Activated CD4-positive, alpha-beta T cell treated with anti-CD3 and anti-CD28 coated beads, Interleukin-2, Interleukin-4, amounts not matched to agents 100 ng/mL and 50 ng/mL, durations not matched to agents 16 hours and 8 hours (primary cell): Measurements from ENCODE around the gene DHX16.
A peak's percentile ranks its signal among the peaks of the same experiment; 100 is the strongest.

Source experiments
- DNase-seq: peaks from one replicate; pipeline ENCODE4 v3.0.0-alpha.2; 2020; ENCODE audit warnings: low spot score

The DHX16 gene

GRCh38 chr6:30691208-30691847 is 18.5 kb upstream of the DHX16 start:
- DNase-seq = no peak

- peak; percentile 77 for DNase-seq
These were observed 17.8 kb upstream of the DHX16 start, which contains the start of gene NRM for GRCh38 chr6:30690403-30691207. Gene NRM, minus strand, starts transcription at chr6:30690984. Its CDS starts 10 bp downstream, at chr6:30690974.

- no peak for DNase-seq
These were observed 17.2 kb upstream of the DHX16 start for GRCh38 chr6:30689985-30690384.

DNA sequence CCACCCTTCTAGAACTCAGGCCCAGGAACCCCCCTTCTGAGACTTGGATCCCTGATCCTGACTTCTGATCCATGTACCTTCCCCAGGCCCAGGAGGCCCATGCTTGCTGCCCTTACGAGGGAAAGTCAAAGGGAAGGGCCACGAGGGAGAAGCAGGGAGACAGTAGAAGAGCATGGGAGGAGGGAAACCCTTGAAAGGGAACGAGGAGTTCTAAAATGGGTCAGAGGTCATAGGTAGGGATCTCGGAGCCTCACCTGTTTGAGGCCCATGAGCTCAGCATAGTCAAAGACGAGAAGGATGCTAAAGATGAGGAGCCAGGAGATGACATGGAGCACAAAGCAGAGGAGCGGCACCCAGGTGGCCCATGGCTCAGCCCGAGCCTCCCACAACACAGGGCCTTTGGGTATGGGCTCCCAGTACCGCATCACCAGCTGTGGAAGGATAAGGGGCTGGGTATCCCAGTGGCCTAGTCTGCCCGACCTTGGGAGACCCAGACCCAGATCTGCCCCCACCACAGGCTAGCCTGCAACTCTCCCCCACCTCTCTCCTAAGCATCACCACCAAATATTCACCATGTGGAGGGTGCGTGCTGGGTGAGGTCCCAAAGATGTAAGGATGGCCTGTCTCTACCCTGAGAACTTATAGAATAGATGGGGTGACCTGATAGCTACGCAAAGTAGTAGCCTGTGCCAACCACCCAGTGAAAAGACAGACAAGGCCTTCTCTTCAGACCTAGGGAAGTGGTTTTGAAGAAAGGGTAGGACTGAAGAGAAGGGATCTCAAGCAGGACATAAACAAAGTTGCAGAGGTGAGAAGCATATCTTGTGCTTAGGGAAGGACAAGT is 16.4 kb upstream of the DHX16 start:
- DNase-seq = no peak

DNA sequence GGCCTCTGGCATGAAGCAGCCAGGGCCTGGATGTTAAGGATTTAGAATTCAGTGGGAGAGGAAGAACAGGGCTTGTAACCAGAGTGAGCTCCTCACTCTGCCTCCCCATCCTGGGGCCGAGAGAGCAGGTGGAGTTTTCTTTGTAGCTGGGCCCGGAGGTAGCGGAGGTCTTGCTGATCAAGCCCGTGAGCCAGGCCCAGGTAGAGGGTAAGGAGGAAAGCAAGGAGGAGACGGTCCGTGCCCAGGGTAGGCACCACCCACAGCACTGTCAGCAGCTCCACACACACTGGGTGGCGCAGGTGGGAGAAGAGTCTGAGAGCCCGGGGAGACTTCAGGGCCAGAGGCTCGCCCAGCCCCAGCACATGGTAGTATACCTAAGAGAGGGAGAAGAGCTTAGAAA is 15.8 kb upstream of the DHX16 start:
- no peak for DNase-seq

DNA sequence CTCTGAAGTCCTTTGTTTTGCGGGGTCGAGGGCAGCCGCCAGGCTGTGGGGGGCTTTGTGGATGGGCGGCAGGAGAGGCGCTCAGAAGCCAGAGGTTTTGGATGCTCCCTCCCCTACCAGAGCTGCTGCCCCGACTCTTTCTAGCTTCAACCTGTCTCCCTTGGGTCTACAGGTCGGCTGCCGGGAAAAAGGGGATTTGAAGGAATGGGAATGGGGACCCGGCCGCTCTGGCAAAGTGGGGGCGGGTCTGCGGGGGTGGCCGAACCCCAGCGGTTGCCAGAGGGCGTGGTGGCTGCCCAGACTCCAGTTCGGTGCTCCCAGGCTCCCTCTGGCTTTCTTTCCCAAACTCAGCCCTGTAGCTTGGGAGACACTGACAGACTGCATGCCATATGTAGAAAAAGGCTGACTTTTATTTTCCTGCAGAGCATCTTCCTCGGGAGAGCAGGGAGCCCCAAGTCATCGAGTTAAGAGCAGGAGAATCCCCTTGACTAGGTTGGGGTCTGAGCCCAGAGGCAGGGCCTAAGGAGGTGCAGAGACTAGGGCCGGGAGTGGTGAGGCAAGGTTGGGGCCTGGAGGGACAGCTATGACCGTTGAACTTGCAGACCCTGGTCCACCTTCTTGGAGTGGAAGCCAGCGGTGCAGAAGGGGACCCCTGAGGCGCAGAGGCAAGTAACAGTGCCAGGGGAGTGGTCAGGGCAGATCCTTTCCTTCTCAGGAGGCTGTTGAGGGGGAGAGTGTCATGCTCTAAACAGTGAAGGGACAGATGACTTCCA is 15.0 kb upstream of the DHX16 start:
- no peak for DNase-seq

GRCh38 chr6:30686908-30687658 is 14.3 kb upstream of the DHX16 start:
- DNase-seq = peak; percentile 83

GRCh38 chr6:30686009-30686907 is 13.5 kb upstream of the DHX16 start, which contains the start of gene PPP1R18:
Gene PPP1R18, minus strand, starts transcription at chr6:30686645. Its CDS starts 627 bp downstream, at chr6:30686018.
- peak; percentile 68 for DNase-seq

GRCh38 chr6:30685157-30686008 is 12.6 kb upstream of the DHX16 start:
- peak; percentile 46 for DNase-seq

DNA sequence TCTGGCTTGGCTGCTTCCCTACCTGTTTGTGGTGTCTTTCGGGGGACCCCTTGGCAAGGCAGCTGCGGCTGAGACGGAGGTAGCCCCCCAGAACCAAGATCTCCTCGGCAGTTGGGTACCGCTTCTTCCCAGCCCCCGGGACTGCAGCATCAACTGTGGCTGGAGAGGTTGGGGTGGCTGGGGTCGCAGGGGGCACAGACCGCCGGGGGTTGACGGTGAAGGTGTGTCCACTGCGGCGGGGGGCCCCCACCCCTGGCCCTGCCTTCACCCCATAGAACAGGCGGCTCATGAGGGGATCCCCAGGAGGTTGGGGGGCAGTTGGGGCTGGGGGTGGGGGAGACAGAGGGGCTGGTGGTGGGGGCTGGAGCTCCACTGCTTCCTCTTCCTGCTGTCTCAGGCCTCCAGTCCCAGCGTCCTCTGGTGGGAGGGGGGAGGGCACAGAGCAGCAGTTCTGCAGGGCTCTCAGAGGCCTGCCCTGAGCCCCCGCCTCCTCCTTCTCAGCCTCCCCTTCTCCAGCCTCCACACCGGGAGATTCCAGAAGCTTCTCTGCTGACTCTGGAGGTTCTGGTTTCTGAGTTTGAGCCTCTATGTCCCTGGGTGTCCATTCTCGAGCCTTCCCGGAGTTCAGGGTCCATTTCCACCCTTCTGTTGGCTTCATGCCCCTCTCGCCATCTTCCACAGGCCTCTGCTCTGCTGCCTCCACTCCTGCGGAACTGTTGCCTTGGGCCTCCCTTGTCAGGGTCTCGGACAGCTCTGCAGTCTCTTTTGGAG is 11.8 kb upstream of the DHX16 start:
- peak; percentile 74 for DNase-seq

- DNase-seq = no peak
These were observed 11.2 kb upstream of the DHX16 start for GRCh38 chr6:30683980-30684338.

DNA sequence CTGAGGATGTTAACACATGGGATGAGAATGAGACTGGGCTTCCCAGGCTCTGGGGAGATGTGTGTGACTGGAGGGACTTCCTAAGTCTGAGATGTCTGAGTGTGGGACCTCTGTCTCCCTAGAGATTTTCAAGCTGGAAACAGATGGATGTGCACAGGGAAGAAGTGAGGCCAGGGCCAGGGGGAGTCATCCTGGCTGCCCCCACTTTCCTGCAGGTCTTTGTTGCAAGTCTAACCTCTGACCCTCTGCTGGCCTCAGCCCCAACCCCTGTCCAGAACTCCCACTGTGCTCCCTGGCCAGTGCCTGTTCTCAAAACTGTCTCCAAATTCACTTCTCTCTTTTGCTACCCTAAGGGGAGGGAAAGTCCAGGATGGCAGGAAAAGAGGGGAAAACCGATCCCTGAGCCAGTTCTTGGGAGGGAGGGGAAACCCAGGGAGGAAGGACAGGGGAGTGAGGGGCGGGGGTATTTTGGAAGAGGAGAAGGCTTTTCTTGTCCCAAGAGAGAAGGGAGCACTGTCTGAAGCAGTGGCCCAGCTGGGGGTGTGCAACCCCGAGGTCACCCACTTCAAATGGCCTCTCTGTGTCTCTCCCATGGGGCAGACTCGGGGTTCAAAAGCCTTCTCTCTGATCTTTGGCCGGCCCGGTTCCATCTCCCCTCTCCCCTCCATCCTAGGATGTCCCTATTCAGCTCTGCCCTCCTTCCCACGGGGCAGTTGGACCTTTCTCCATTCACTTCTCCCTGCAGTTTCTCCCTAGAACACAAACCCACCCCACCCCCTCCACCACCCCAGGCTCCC is 10.6 kb upstream of the DHX16 start:
- no peak for DNase-seq

DNA sequence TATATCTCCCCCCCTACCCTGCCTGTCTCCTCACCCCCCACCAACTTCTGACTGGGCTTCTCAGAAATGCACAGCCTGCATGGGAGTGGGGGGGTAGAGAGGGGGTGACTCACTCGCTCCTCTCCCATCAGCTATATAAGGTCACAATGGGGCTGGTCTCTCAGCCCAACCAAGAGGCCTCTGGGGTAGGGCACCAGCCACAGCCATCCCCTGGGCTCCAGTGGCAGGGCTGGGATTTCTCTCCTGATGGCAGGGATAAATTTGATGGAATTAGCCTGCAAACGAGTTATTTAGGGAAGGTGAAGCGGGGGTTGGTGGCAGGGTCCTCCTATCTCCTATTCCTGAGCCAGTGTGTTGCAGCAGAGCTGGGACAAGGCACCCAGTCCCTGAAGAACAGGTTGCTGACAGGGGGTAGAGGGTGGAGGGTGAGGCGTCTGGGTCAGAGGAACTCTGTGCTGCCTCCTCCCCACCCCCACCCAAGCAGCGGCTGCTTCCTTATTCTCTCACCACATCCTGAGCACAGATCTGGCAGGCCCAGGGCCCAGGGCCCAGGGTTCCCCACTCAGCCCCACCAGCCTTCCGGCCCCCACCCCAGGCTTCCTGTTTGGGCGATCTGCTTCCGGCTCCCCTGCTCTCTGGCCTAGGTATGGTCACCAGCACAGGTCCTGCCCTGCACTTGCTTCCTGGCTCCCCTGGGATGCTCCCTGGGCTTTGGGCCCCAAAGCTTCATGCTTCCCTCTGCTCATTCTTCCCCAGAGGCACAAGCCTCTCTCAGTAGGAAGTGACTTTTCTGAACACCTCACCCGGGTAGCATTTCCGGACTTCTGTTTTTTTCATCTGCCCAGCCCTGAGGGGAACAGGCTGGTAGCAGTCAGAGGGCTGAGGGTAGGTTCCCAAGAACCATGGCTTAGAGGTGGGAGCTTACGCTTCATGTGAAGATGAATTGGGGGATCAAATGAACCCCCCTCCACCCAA is 9.6 kb upstream of the DHX16 start:
- peak; percentile 94 for DNase-seq

GRCh38 chr6:30681766-30682142 is 8.9 kb upstream of the DHX16 start:
- DNase-seq = no peak

DNA sequence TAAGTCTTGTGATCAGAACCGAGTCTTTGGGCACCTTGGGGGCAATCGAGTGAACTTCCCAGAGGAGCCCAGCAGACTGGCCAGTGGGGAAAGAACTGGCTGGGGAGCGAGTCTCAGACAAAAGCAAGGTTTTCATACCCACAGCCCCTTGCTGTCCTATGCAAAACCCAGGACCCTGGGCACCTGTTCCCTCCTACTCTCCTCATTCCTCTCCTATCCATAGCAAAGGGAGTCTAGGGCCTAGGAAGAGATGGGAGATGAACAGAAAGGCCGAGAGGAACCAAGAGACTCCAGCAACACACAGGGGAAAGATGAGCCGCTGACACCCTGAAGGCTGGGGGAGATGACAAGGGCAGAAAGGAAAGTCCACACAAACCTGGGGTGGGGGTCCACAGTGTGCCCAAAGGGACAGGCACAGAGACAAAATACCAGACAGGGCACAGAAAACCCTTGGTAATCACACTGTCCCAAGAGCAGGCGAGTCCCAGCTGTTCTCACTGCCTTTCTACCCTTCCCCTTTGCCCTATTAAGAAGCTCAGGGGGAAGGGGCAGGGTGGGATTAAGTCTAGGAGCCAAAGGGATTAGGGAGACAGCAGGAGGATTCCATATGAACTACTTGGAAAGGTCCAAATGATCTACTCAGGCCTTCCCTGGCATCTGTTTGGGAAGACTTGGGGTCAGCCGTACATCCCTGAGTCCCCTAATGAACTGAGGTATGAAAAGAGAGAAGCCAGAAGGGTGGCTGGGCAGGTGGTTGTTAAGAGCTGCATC is 7.1 kb upstream of the DHX16 start:
- no peak for DNase-seq
